Esophagus muscularis mucosa (tissue), 3 donors: ENCODE measurements around the gene DAB1.

Source experiments
- POLR2A ChIP-seq: fragments of 450-650 bp; IDR thresholded peaks from one replicate; pipeline ENCODE4 v1.6.1; 2017; ENCODE audit warnings: antibody characterized with exemption, moderate library complexity, mild to moderate bottlenecking, low read depth
- POLR2AphosphoS5 ChIP-seq, 2 donors: sonication (generic); formaldehyde crosslinking; IDR thresholded peaks; one replicate each; pipeline ENCODE4 v1.6.1; 2017; ENCODE audit warnings: antibody characterized with exemption in 2 of 2
- TF ChIP-seq, protein P1 (sequence below), 3 experiments: fragments of 200-600 bp in 2 of 3; fragments of 450-650 bp in 1 of 3; sonication (generic) in 2 of 3; IDR thresholded peaks; one replicate each; pipeline ENCODE4 v1.5.1; 2017 to 2019; ENCODE audit warnings: antibody characterized with exemption in 3 of 3, mild to moderate bottlenecking in 2 of 3, moderate library complexity in 1 of 3

- TF ChIP-seq, protein P1, sequence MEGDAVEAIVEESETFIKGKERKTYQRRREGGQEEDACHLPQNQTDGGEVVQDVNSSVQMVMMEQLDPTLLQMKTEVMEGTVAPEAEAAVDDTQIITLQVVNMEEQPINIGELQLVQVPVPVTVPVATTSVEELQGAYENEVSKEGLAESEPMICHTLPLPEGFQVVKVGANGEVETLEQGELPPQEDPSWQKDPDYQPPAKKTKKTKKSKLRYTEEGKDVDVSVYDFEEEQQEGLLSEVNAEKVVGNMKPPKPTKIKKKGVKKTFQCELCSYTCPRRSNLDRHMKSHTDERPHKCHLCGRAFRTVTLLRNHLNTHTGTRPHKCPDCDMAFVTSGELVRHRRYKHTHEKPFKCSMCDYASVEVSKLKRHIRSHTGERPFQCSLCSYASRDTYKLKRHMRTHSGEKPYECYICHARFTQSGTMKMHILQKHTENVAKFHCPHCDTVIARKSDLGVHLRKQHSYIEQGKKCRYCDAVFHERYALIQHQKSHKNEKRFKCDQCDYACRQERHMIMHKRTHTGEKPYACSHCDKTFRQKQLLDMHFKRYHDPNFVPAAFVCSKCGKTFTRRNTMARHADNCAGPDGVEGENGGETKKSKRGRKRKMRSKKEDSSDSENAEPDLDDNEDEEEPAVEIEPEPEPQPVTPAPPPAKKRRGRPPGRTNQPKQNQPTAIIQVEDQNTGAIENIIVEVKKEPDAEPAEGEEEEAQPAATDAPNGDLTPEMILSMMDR (IDR thresholded peaks at IDR 0.05): no peak
- TF ChIP-seq POLR2AphosphoS5 (IDR thresholded peaks at IDR 0.05) (no peak), POLR2A (no peak)
Observed at GRCh38 chr1:57124768-57125446, 299.0 kb downstream of the DAB1 start.
